GM23248 (cell line): ENCODE data around the gene PRKCSH. TPM values are rescaled to one million over a fixed set of nuclear protein-coding genes. Genes with fewer than 3 reads are reported as not detected.

Experiments
- DNase-seq: peaks from one replicate; pipeline ENCODE4 v3.0.0-alpha.2; 2015
- H2AFZ ChIP-seq: fragments of 200-600 bp; sonication (generic); 2 replicates; pipeline ENCODE4 v1.6.1; 2016; ENCODE audit warnings: antibody characterized with exemption
- H3F3A ChIP-seq: fragments of 200-600 bp; sonication (generic); 2 replicates; pipeline ENCODE4 v1.6.1; 2016; ENCODE audit warnings: mild to moderate bottlenecking, antibody characterized with exemption, mixed run types; ENCODE audit not compliant: insufficient read depth
- H3K27ac ChIP-seq: fragments of 200-600 bp; sonication (generic); 2 replicates; pipeline ENCODE4 v1.5.1; 2016; ENCODE audit warnings: mild to moderate bottlenecking
- H3K27me3 ChIP-seq: fragments of 200-600 bp; sonication (generic); replicated peaks from 2 replicates; pipeline ENCODE4 v1.6.1; 2016; ENCODE audit warnings: mild to moderate bottlenecking; ENCODE audit not compliant: insufficient read depth
- H3K36me3 ChIP-seq: fragments of 200-600 bp; sonication (generic); 2 replicates; pipeline ENCODE4 v1.6.1; 2016; ENCODE audit warnings: low read depth, mild to moderate bottlenecking
- H3K4me1 ChIP-seq: fragments of 200-600 bp; sonication (generic); 2 replicates; pipeline ENCODE4 v1.6.1; 2016; ENCODE audit warnings: mild to moderate bottlenecking; ENCODE audit not compliant: insufficient read depth
- H3K4me2 ChIP-seq: fragments of 200-600 bp; sonication (generic); one replicate; pipeline ENCODE4 v1.6.1; 2016; ENCODE audit warnings: mild to moderate bottlenecking; ENCODE audit not compliant: unreplicated experiment
- H3K4me3 ChIP-seq: fragments of 200-600 bp; sonication (generic); 2 replicates; pipeline ENCODE4 v1.5.1; 2016; ENCODE audit warnings: mild to moderate bottlenecking
- H3K79me2 ChIP-seq: fragments of 200-600 bp; sonication (generic); 2 replicates; pipeline ENCODE4 v1.6.1; 2016; ENCODE audit warnings: mild to moderate bottlenecking; ENCODE audit not compliant: insufficient read depth
- H3K9ac ChIP-seq: fragments of 200-600 bp; sonication (generic); 2 replicates; pipeline ENCODE4 v1.6.1; 2016; ENCODE audit warnings: mild to moderate bottlenecking
- H3K9me2 ChIP-seq: fragments of 200-600 bp; sonication (generic); 2 replicates; pipeline ENCODE4 v1.6.1; 2016; ENCODE audit warnings: mixed run types, mild to moderate bottlenecking, moderate library complexity; ENCODE audit not compliant: insufficient read depth
- H3K9me3 ChIP-seq: fragments of 200-600 bp; sonication (generic); one replicate; pipeline ENCODE4 v1.6.1; 2017; ENCODE audit warnings: low read depth
- H4K20me1 ChIP-seq: fragments of 200-600 bp; sonication (generic); 2 replicates; pipeline ENCODE4 v1.6.0; 2016; ENCODE audit not compliant: insufficient read depth
- EZH2 ChIP-seq: fragments of 200-600 bp; sonication (generic); IDR thresholded peaks from 2 replicates; pipeline ENCODE4 v1.6.1; 2018; ENCODE audit warnings: antibody characterized with exemption, mild to moderate bottlenecking; ENCODE audit not compliant: insufficient read depth, poor library complexity, severe bottlenecking
- EZH2phosphoT487 ChIP-seq: fragments of 200-600 bp; sonication (generic); IDR thresholded peaks from 2 replicates; pipeline ENCODE4 v1.6.1; 2018; ENCODE audit warnings: antibody characterized with exemption, moderate library complexity, mild to moderate bottlenecking, low read depth; ENCODE audit not compliant: insufficient read depth
- WGBS, 2 experiments: methylation state at CpG; one replicate each; pipeline ENCODE4 v1.1.6; 2015 to 2017; ENCODE audit warnings: low lambda C conversion rate in 2 of 2, low coverage in 1 of 2; ENCODE audit errors: missing lambda C conversion rate in 2 of 2; 5-methylcytosine and 5-hydroxymethylcytosine counted together
- in situ Hi-C: fragments of 300-500 bp; cut with MboI; formaldehyde crosslinking; loops from 2 replicates; pipeline ENCODE4 v1.15.0; 2020
- polyA plus RNA-seq: library from polyadenylated mRNA; unstranded; fragments of >200 nt; fragmentation: Nextera tagmentation; extraction: Ambion mirVana; gene quantifications from 2 replicates; pipeline ENCODE4 v1.2.1, GENCODE V29; 2016
- total RNA-seq: library from RNA; depleted of rRNA; stranded (reverse); fragments of >200 nt; shearing (Covaris generic); gene quantifications from 2 replicates; pipeline ENCODE4 v1.2.3, GENCODE V29; 2014

The PRKCSH gene
- total and polyA plus RNA-seq, 2 experiments from 2014 or later, result 94.1 to 142 TPM

DNA sequence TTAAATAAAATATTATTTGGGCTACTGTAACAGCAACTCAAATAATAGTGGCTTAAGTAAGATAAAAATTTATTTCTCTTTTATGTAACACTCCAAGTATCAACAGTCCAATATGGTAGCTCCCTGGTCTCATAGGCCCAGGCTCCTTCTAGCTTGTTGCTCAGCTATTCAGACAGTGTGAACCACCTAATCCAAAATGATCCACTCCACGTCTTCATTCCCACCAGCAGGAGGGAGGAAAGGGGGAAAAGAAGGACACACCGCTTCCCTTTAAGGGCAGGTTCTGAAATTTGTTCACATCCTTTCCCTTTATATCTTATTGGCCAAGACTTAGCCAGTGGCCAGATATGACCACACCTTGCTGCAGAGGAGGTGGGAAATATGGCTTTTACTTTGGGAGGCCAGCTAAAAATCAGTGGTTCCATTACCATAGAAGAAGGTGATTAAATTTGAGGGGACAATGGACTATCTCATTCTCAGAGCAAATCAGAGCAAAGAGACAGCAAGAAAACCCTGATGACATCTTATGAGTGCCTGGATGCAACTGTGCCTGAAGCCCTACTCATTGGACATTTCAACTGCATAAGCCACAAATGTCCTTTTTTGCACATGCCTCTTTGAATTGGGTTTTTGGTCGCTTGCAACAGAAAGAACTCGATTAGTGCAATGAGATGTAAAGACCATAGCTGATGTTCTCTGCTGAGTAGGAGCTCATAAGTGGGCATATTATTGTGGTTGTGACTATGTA, 44.3 kb upstream of the PRKCSH start:
- Histone ChIP-seq H3K27me3 (no peaks in the 10 kb centered on the region), H3K4me2 (no peak overlapping the region), H3K4me1 (no peaks in the 10 kb centered on the region), H4K20me1 (no peaks in the 10 kb centered on the region), H3F3A (no peaks in the 10 kb centered on the region), H3K27ac (no peak overlapping the region), H3K79me2 (no peaks in the 10 kb centered on the region), H3K9me3 (no peaks in the 10 kb centered on the region), H3K9ac (no peak overlapping the region), H3K36me3 (no peaks in the 10 kb centered on the region), H3K4me3 (no peak overlapping the region), H3K9me2 (no peaks in the 10 kb centered on the region), H2AFZ (no peak overlapping the region)
- TF ChIP-seq EZH2, result no peak
- DNase-seq, result no peak
- in situ Hi-C loops, result no loop called here
- 50 to 66% methylated on average over 4 of the region's 4 CpGs for WGBS, 2 experiments

DNA sequence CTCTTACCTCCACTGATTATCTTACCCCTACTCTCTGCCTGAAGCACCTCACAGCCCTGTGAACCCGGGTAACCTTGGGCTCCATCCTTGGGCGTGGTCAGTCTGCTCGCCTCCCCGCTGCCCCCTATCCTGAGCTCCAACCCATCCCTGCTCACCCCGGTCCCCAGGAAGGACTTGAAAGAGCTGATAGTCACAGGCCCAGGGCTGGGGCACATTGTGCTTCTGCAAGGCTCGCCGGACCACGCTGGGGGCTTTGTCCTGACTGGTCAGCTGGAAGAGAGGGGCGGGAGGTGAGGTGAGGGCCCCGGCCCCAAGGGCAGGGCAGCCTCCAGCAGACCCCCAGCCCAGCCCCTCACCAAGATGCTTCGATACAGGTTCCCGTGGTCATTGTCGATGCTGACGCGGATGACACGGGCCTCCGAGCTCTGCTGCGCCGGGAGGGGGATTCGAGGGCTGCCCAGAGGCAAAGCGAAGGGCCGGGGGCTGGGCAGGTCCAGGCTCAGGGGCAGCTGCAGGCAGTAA, 38.3 kb upstream of the PRKCSH start:
- H3K4me1 ChIP-seq, result no peaks in the 10 kb centered on the region
- in situ Hi-C loops, result no loop called here
- WGBS, 2 experiments, result 80% methylated on average over 20 to 22 of the region's 22 CpGs
- H3K4me2 ChIP-seq, result no peak overlapping the region
- no peaks in the 10 kb centered on the region for H3K79me2 ChIP-seq
- no peaks in the 10 kb centered on the region for H3K36me3 ChIP-seq
- H3K27me3 ChIP-seq, result no peaks in the 10 kb centered on the region
- no peak overlapping the region for H3K27ac ChIP-seq
- H2AFZ ChIP-seq, result no peak overlapping the region
- H3K9me3 ChIP-seq, result no peaks in the 10 kb centered on the region
- DNase-seq, result no peak
- H3K9me2 ChIP-seq, result no peaks in the 10 kb centered on the region
- no peaks in the 10 kb centered on the region for H4K20me1 ChIP-seq
- no peak overlapping the region for H3K9ac ChIP-seq
- no peak overlapping the region for H3K4me3 ChIP-seq
- no peaks in the 10 kb centered on the region for H3F3A ChIP-seq
- TF ChIP-seq EZH2 (no peak), EZH2phosphoT487 (no peak)

DNA sequence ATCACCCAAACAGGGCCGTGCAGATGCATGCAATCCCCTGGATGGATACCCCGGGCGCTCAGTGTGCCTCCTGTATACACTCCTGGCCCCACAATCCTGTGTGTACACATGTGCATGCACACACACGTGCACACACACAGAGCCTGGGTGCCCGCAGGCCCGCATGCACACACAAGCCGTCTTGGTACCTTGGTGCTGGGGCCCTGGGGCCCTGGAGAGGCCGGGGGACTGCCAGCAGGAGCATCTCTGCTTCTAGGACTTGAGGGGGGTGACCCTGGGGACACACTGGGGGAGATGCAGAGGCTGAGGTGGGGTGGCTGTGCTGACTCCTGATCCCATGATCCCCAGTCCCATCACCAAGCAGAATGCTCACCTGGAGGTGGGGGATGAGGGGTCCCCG, 35.8 kb upstream of the PRKCSH start:
- no peak overlapping the region for H3K27ac ChIP-seq
- H3K4me3 ChIP-seq, result no peak overlapping the region
- H3K4me1 ChIP-seq, result no peaks in the 10 kb centered on the region
- 58 to 67% methylated on average over 9 of the region's 9 CpGs for WGBS, 2 experiments
- no peak overlapping the region for H3K9ac ChIP-seq
- in situ Hi-C loops, result no loop called here
- DNase-seq, result no peak
- H2AFZ ChIP-seq, result no peak overlapping the region
- no peaks in the 10 kb centered on the region for H3K9me2 ChIP-seq
- H3K36me3 ChIP-seq, result no peaks in the 10 kb centered on the region
- no peaks in the 10 kb centered on the region for H4K20me1 ChIP-seq
- no peaks in the 10 kb centered on the region for H3K9me3 ChIP-seq
- no peaks in the 10 kb centered on the region for H3F3A ChIP-seq
- H3K79me2 ChIP-seq, result no peaks in the 10 kb centered on the region
- H3K4me2 ChIP-seq, result no peak overlapping the region
- H3K27me3 ChIP-seq, result no peaks in the 10 kb centered on the region
- no peak for TF ChIP-seq EZH2
- no peak for TF ChIP-seq EZH2phosphoT487

DNA sequence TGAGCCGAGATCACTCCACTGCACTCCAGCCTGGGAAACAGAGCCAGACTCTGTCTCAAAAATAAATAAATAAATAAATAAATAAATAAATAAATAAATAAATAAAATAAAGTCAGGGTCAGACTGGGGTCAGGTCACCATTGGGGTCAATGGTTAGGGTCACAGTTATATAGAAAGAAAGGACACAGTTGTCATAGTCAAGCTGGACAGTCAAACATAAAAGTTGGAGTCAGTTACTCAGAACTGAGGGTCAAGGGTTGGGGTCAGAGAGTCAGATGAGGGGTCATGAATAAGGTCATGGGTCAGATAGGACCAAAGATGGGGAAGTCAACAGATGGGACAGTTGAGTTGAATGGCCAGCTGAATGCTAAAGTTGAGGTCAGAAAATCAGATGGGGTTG, 34.6 kb upstream of the PRKCSH start:
- no peaks in the 10 kb centered on the region for H3K27me3 ChIP-seq
- WGBS, 2 experiments, result 30 to 56% methylated on average over 1 of the region's 1 CpG
- in situ Hi-C loops, result no loop called here
- TF ChIP-seq EZH2, result no peak
- no peak for TF ChIP-seq EZH2phosphoT487
- no peaks in the 10 kb centered on the region for H3K9me3 ChIP-seq
- DNase-seq, result no peak
- no peaks in the 10 kb centered on the region for H3K36me3 ChIP-seq
- H3K4me2 ChIP-seq, result no peak overlapping the region
- no peaks in the 10 kb centered on the region for H3K9me2 ChIP-seq
- H3K27ac ChIP-seq, result no peak overlapping the region
- no peaks in the 10 kb centered on the region for H4K20me1 ChIP-seq
- H3K9ac ChIP-seq, result no peak overlapping the region
- no peaks in the 10 kb centered on the region for H3F3A ChIP-seq
- no peak overlapping the region for H3K4me3 ChIP-seq
- no peaks in the 10 kb centered on the region for H3K79me2 ChIP-seq
- no peak overlapping the region for H2AFZ ChIP-seq
- H3K4me1 ChIP-seq, result no peaks in the 10 kb centered on the region
